GM12878 (cell line): ENCODE results near the gene AKAP8. TPM values are rescaled to one million over a fixed set of nuclear protein-coding genes. Genes with fewer than 3 reads are reported as not detected.
"Not testable (repeated sequence)": the region's sequence is repeated elsewhere in the genome, so short reads cannot be mapped to it uniquely, and the experiment has no call there.

Experiments used
- ATAC-seq: fragments of 200-7000 bp; cut with Tn5 transposase; 3 replicates; pipeline ENCODE4 v1.9.1; 2020; ENCODE audit warnings: mild to moderate bottlenecking, moderate library complexity
- BruUV-seq: library from RNA; stranded (reverse); fragments of 400-500 nt; replicated peaks from 2 replicates; lab custom pipeline; 2021; lab: Mats Ljungman, UMichigan
- CTCF ChIA-PET: fragments of 300-600 bp; sonication (Branson Sonifier 250); formaldehyde crosslinking; extraction: SDS; loops from one replicate; lab custom pipeline; 2021; ENCODE audit warnings: inconsistent platforms; lab: Yijun Ruan, JAX
- POLR2A ChIA-PET: fragments of 350-600 bp; formaldehyde crosslinking; extraction: SDS; loops from one replicate; lab custom pipeline; 2021; ENCODE audit warnings: inconsistent platforms; lab: Charles Lee
- RAD21 ChIA-PET: fragments of 300-600 bp; sonication (Branson Sonifier 250); formaldehyde crosslinking; loops from one replicate; lab custom pipeline; 2023; ENCODE audit warnings: antibody characterized with exemption; ENCODE audit not compliant: unreplicated experiment; lab: Charles Lee
- SMC1A ChIA-PET: fragments of 300-600 bp; sonication (Branson Sonifier 250); formaldehyde crosslinking; loops from one replicate; lab custom pipeline; 2023; ENCODE audit not compliant: unreplicated experiment, uncharacterized antibody; lab: Charles Lee
- DNase-seq: peaks from one replicate; pipeline ENCODE4 v3.0.0-alpha.2; 2011; ENCODE audit warnings: low read depth, low spot score
- FAIRE-seq: peaks from 3 replicates; lab custom pipeline; 2011; peaks lifted over from hg19 to GRCh38; lab: Jason Lieb, UNC
- H2AFZ ChIP-seq: 2 replicates; pipeline ENCODE4 v1.6.0; 2011; ENCODE audit warnings: low read depth, low read length, control low read depth; ENCODE audit not compliant: control insufficient read depth
- H3K27ac ChIP-seq: 2 replicates; pipeline ENCODE4 v1.5.1; 2011; ENCODE audit warnings: control low read depth; ENCODE audit not compliant: control insufficient read depth, insufficient read depth
- H3K27me3 ChIP-seq, 2 experiments: replicated peaks in 1 of 2; 2 replicates each; pipeline versions ENCODE4 v1.6.0 to v1.6.1; 2011; ENCODE audit warnings: low read length in 1 of 2; ENCODE audit not compliant: control insufficient read depth in 2 of 2, insufficient read depth in 2 of 2
- H3K36me3 ChIP-seq, 2 experiments: 2 replicates each; pipeline ENCODE4 v1.5.1; 2011; ENCODE audit warnings: low read length in 1 of 2; ENCODE audit not compliant: control insufficient read depth in 2 of 2, insufficient read depth in 2 of 2
- H3K4me1 ChIP-seq: 2 replicates; pipeline ENCODE4 v1.6.1; 2011; ENCODE audit warnings: mild to moderate bottlenecking, low read length, moderate library complexity, mixed read lengths; ENCODE audit not compliant: control insufficient read depth, insufficient read depth
- H3K4me2 ChIP-seq: 2 replicates; pipeline ENCODE4 v1.6.0; 2011; ENCODE audit warnings: control low read depth; ENCODE audit not compliant: control insufficient read depth, insufficient read depth
- H3K4me3 ChIP-seq: fragments of 200-600 bp; sonication (generic); 2 replicates; pipeline ENCODE4 v1.5.1; 2016
- H3K79me2 ChIP-seq: 2 replicates; pipeline ENCODE4 v1.6.0; 2011; ENCODE audit warnings: low read length; ENCODE audit not compliant: control insufficient read depth, insufficient read depth
- H3K9ac ChIP-seq: 2 replicates; pipeline ENCODE4 v1.8.0; 2011; ENCODE audit warnings: low read length, control low read depth, mixed read lengths; ENCODE audit not compliant: control insufficient read depth, insufficient read depth
- H3K9me3 ChIP-seq: replicated peaks from 3 replicates; pipeline ENCODE4 v1.5.1; 2011; ENCODE audit warnings: mild to moderate bottlenecking, low read length; ENCODE audit not compliant: control insufficient read depth, insufficient read depth
- H4K20me1 ChIP-seq: 2 replicates; pipeline ENCODE4 v1.6.0; 2011; ENCODE audit not compliant: control insufficient read depth, insufficient read depth
- WGBS: methylation state at CpG from one replicate; pipeline ENCODE4 v1.1.6; 2016; ENCODE audit warnings: low lambda C conversion rate; ENCODE audit not compliant: insufficient replicate concordance, insufficient coverage; ENCODE audit errors: missing lambda C conversion rate; 5-methylcytosine and 5-hydroxymethylcytosine counted together
- in situ Hi-C: fragments of 300-500 bp; cut with MboI; formaldehyde crosslinking; loops from 9 replicates; pipeline ENCODE4 v1.14.3; 2018; ENCODE audit warnings: mixed read lengths
- intact Hi-C: fragments of 100-400 bp; cut with micrococcal nuclease; formaldehyde crosslinking; loops from one replicate; pipeline ENCODE4 v1.14.2; 2022; ENCODE audit not compliant: unreplicated experiment
- polyA plus RNA-seq, 11 experiments: library from polyadenylated mRNA; depleted of rRNA in 4 of 11; unstranded in 6 of 11; stranded (reverse) in 5 of 11; fragments of >200 nt; fragmentation: Nextera tagmentation in 4 of 11; fragmentation: Illumina TruSeq in 1 of 11; extraction: Ambion mirVana in 4 of 11; extraction: Trizol in 1 of 11; gene quantifications; 1 replicate in 1 of 11; 2 replicates in 10 of 11; pipeline versions ENCODE4 v1.2.1 to v1.2.3, GENCODE V29; 2011 to 2016; ENCODE audit warnings: inconsistent platforms in 2 of 11, missing spikeins in 2 of 11, low read depth in 1 of 11
- total RNA-seq, 4 experiments: library from RNA; depleted of rRNA in 3 of 4; stranded (reverse); fragments of >200 nt in 3 of 4; fragmentation: Illumina TruSeq in 1 of 4; extraction: Trizol in 1 of 4; gene quantifications; 2 replicates each; pipeline versions ENCODE4 v1.2.1 to v1.2.3, GENCODE V29; 2013 to 2021

Gene AKAP8
- total and polyA plus RNA-seq, 10 of the 15 experiments (the other 5 are each of a cell fraction or from before 2014, with no cell fraction given) = 5.3 to 57.7 (median 20.6) TPM

DNA sequence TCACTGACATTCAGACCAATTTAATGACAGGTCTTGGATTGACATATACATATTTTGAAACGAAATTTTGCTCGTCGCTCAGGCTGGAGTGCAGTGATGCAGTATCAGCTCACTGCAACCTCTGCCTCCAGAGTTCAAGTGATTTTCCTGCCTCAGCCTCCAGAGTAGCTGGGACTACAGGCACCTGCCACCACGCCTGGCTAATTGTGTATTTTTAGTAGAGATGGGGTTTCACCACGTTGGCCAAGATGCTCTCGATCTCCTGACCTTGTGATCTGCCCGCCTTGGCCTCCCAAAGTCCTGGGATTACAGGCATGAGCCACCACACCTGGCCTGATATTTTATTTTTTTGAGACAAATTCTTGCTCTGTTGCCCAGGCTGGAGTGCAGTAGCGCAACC is 27.1 kb downstream of the AKAP8 start:
- H3K4me2 ChIP-seq, H3K27me3 ChIP-seq, H3K79me2 ChIP-seq, ATAC-seq, SMC1A ChIA-PET, H3K27ac ChIP-seq, H3K9me3 ChIP-seq, H2AFZ ChIP-seq, FAIRE-seq, intact Hi-C loops, DNase-seq, H3K4me1 ChIP-seq, in situ Hi-C loops, H3K9ac ChIP-seq, H3K4me3 ChIP-seq, H4K20me1 ChIP-seq, BruUV-seq: not testable (repeated sequence)
- peaks cover 8 to 14% of the 10 kb centered on the region in 2 experiments for H3K36me3 ChIP-seq
- ChIA-PET CTCF (interaction anchor here (0.9 kb wide), 1 partner anchor 28 kb away, joined by 3 read pairs; no protein-coding TSS in a partner anchor), RAD21 (interaction anchor here (1.0 kb wide), 1 partner anchor 25 kb away, joined by 3 read pairs; no protein-coding TSS in a partner anchor), POLR2A (interaction anchor here (0.5 kb wide), 1 partner anchor 132 kb away, joined by 3 read pairs; no protein-coding TSS in a partner anchor)
- WGBS = 71% methylated on average over 8 of the region's 8 CpGs

DNA sequence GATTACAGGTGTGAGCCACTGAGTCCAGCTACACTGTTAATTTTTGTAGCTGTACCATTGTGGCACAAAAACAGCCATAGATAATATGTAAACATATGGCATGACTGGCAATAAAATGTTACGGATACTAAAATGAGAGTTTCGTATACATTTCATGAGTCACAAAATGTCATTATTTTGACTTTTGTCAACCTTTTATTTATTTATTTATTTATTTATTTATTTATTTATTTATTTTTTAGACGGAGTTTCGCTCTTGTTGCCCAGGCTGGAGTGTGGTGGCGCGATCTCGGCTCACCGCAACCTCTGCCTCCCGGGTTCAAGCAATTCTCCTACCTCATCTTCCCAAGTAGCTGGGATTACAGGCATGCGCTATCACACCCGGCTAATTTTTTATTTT is 38.3 kb downstream of the AKAP8 start:
- SMC1A ChIA-PET, BruUV-seq, H3K9ac ChIP-seq, FAIRE-seq, H3K27me3 ChIP-seq, H3K4me2 ChIP-seq, H3K4me3 ChIP-seq, H3K36me3 ChIP-seq, POLR2A ChIA-PET, RAD21 ChIA-PET, H3K79me2 ChIP-seq, CTCF ChIA-PET, DNase-seq, ATAC-seq, H3K9me3 ChIP-seq, H4K20me1 ChIP-seq, H2AFZ ChIP-seq, in situ Hi-C loops, H3K27ac ChIP-seq, intact Hi-C loops, H3K4me1 ChIP-seq: not testable (repeated sequence)
- 99% methylated on average over 11 of the region's 11 CpGs for whole genome bisulfite sequencing
